GM18502 (cell line): Measurements from ENCODE around the gene MTTP.
A peak's percentile ranks its signal among the peaks of the same experiment; 100 is the strongest.

Experiments used
- ATAC-seq: cut with Tn5 transposase; IDR thresholded peaks from one replicate; pipeline ENCODE4 v1.9.1; 2021; ENCODE audit warnings: mild to moderate bottlenecking; ENCODE audit not compliant: unreplicated experiment, poor library complexity

Gene MTTP

GRCh38 chr4:99591757-99592156, 17.1 kb downstream of the MTTP start:
- no peak for ATAC-seq

DNA sequence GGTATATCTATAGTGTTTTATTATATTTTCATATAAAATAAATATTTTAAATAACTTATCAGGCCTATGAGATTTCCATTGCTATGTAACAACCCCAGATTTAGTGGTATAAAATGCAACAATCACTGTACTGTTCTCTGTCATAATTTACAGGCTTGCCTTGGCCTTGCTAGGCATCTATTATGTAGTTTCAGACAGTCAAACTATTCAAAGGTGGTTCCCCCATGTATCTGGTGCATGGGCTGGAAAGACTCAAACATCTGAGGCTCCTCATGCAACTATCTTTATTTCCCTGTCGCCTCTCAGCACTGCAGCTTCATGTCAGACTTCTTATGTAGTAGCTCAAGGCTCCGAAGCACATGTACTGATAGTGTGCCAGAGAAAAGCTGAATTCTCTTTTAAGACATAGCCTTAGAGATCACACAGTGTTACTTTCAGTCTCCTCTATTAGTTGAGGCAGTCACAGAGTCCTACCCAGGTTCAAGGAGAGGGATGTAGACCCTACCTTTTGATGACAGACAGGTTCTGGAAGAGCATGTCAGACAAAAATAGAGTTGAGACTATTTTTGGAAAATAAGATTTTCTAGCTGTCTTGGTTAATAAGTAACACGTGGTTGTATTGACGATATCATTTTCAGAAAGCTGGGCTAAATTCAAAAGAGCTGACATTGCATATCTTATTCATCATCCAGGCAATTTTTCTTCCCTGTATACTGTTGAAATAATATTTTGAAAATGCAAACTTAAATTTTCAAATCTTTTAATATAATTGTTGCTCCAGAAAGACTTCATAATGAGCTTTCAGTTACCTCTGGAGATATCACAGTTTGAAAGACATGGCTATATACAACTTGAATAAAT, 19.4 kb downstream of the MTTP start:
- ATAC-seq, result peak; percentile 56

DNA sequence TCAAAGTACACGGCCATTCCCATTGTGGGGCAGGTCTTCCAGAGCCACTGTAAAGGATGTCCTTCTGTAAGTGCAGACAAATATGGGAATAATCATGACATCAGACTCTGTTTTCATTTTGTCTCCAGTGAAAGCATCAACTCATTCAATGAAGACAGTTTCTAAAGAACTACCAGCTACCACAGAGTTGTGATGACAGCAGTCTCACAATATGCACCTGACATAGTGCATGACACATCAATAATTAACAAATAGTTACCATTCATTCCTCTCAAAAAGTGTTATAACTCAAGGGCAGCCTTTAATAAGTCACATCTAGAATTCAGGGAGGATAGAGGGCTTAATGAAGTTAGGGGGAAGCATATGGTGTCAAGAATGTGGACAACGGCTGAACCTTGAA, 20.2 kb downstream of the MTTP start:
- ATAC-seq, result no peak

DNA sequence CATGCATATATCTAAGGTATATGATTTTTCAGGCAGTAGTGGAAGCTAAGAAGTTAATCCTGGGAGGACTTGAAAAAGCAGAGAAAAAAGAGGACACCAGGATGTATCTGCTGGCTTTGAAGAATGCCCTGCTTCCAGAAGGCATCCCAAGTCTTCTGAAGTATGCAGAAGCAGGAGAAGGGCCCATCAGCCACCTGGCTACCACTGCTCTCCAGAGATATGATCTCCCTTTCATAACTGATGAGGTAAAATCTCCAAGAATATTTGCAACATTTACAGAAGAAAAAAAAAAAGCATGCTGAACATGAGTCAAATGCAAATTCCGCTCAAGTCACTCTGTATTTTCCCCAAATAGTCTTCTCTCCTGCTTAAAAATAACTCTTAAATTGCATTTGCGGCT, 32.1 kb downstream of the MTTP start:
- no peak for ATAC-seq

- ATAC-seq, result no peak
These were observed 33.8 kb downstream of the MTTP start for GRCh38 chr4:99608417-99608816.

- ATAC-seq, result no peak
These were observed 36.1 kb downstream of the MTTP start for GRCh38 chr4:99610605-99611175.

DNA sequence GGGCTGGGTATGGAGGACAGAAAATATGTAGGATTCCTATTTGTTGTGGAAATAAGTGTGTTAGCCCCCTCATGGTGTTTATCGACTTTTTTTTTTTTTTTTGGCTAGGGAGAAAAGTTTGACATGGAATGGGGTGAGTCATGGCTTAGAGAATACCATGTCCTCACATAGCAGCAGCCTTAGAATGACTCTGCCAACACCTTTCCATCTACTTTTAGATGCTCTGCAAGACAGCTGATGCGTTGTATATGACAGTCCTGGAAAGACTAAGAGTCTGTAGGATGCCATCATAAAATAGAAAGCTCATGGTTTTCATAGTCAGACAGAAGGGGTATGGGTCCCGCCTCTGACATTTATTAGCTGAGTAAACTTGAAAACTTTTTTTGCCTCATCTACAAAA, 37.7 kb downstream of the MTTP start:
- no peak for ATAC-seq

GRCh38 chr4:99612704-99613103, 38.1 kb downstream of the MTTP start:
- ATAC-seq, result no peak

- no peak for ATAC-seq
These were observed 39.9 kb downstream of the MTTP start for GRCh38 chr4:99614491-99614890.

GRCh38 chr4:99615170-99615820, 40.7 kb downstream of the MTTP start:
- peak; percentile 56 for ATAC-seq

DNA sequence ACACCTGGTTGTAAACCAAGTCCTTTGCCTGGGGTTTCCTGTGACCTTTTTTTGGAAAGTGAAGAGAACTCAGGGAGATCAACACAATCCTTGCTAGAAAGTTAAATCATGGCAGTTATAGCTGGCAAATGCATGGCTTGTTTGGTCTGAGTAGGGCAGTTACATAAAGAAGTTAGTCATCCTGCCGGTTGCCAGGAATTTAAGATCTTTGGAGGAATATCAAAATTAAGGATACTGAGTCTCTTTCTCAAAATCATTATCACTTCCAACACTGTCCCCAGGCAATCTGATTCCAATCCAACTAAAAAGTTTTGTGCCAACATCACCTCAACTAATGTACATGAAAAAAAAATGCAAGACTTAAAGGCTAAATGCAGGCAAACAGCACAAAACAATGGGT, 42.8 kb downstream of the MTTP start:
- ATAC-seq, result no peak

- ATAC-seq, result no peak
These were observed 47.7 kb downstream of the MTTP start for GRCh38 chr4:99622341-99622740.

DNA sequence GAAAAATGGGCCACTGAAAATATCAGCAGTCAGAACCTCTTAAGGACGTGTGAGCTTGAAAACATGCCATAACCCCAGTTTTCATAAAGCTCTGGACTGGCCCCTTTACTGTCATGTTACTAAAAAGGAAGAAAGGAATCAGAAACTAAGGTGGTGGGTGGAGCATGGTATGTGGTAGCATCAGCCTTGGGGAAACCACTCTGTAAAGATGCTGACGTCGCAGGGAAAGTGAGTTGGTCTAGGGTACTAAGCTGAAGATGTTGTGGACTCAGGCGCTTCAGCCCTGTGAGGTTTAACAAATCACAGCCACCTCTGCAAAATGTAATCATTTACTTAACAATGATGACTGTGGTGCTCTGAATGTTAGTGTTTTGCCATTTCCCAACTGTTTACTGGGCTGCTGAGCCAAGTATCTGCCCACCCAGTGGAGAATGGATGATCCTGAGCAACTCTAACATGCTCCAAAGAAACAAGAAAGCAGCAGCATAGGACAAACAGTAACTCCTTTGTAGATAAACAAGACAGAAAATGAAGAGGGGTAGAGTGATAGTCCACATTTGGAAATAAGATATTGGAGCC, 49.6 kb downstream of the MTTP start:
- peak; percentile 55 for ATAC-seq

GRCh38 chr4:99625369-99625768, 50.7 kb downstream of the MTTP start:
- ATAC-seq, result no peak

- ATAC-seq, result no peak
These were observed 53.4 kb downstream of the MTTP start for GRCh38 chr4:99628040-99628439.

- no peak for ATAC-seq
These were observed 55.4 kb downstream of the MTTP start for GRCh38 chr4:99629962-99630554.

DNA sequence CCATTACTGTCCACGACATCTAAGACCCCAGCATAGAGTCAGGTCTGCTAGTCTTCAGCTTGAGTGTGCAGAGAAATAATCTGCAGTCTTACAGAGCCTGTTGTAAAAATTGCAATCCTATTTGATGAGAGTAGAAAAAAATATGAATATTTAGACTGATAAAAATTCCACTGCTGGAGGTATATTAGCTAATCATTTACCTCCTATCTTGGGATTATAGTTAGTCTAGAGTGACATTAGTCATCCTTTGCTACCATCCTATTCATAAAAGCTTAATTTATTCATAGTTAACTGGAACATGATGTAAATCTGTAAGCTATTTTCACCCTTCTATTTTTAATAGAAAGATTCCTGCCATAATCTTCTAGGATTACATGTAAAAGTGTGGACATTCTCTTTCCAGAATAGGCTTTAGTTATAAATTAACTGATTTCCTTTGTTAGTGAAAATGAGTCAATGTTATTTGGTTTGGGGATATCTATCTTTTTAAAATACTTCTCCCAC, 56.3 kb downstream of the MTTP start:
- no peak for ATAC-seq

- no peak for ATAC-seq
These were observed 59.1 kb downstream of the MTTP start for GRCh38 chr4:99633772-99634171.

- ATAC-seq, result no peak
These were observed 60.2 kb downstream of the MTTP start for GRCh38 chr4:99634742-99635360.

GRCh38 chr4:99635601-99636000, 61.0 kb downstream of the MTTP start:
- no peak for ATAC-seq
